HG03097 (cell line): ENCODE results near the gene CES1.
"Not testable (repeated sequence)": the region's sequence is repeated elsewhere in the genome, so short reads cannot be mapped to it uniquely, and the experiment has no call there.

Experiments used
- ATAC-seq: cut with Tn5 transposase; IDR thresholded peaks from one replicate; pipeline ENCODE4 v1.9.1; 2021; ENCODE audit not compliant: unreplicated experiment, low FRiP score

Gene CES1

GRCh38 chr16:55832773-55833691 is at the start of gene CES1:
CES1 (minus strand) TSS chr16:55833096; CDS start chr16:55833055, 41 bp downstream.
- no peak for ATAC-seq

GRCh38 chr16:55876854-55877253 is 44.0 kb upstream of the CES1 start:
- ATAC-seq, result no peak

- no peak for ATAC-seq
Observed at GRCh38 chr16:55875273-55875672, 42.4 kb upstream of the CES1 start, which contains the start of gene CES5A. CES5A (minus strand) TSS chr16:55875373; CDS start chr16:55875221, 152 bp downstream.

GRCh38 chr16:55873122-55873521 is 40.2 kb upstream of the CES1 start:
- ATAC-seq, result no peak

GRCh38 chr16:55872130-55872529 is 39.2 kb upstream of the CES1 start:
- ATAC-seq, result no peak

- ATAC-seq, result no peak
Observed at GRCh38 chr16:55871411-55872038, 38.6 kb upstream of the CES1 start.

GRCh38 chr16:55868980-55869379 is 36.1 kb upstream of the CES1 start:
- ATAC-seq, result no peak

GRCh38 chr16:55868137-55868536 is 35.2 kb upstream of the CES1 start:
- no peak for ATAC-seq

GRCh38 chr16:55861288-55861687 is 28.4 kb upstream of the CES1 start:
- ATAC-seq, result no peak

GRCh38 chr16:55857650-55858049 is 24.8 kb upstream of the CES1 start:
- not testable (repeated sequence) for ATAC-seq

GRCh38 chr16:55856950-55857349 is 24.1 kb upstream of the CES1 start:
- no peak for ATAC-seq

- no peak for ATAC-seq
Observed at GRCh38 chr16:55853114-55853513, 20.2 kb upstream of the CES1 start.

GRCh38 chr16:55849536-55849935 is 16.6 kb upstream of the CES1 start:
- no peak for ATAC-seq

- ATAC-seq, result no peak
Observed at GRCh38 chr16:55846598-55847346, 13.9 kb upstream of the CES1 start.

- no peak for ATAC-seq
Observed at GRCh38 chr16:55843105-55843395, 10.2 kb upstream of the CES1 start.

GRCh38 chr16:55842369-55843104 is 9.6 kb upstream of the CES1 start:
- ATAC-seq, result no peak

GRCh38 chr16:55839115-55839514 is 6.2 kb upstream of the CES1 start:
- ATAC-seq, result no peak

GRCh38 chr16:55836158-55836611 is 3.3 kb upstream of the CES1 start:
- no peak for ATAC-seq

GRCh38 chr16:55835581-55835980 is 2.7 kb upstream of the CES1 start:
- ATAC-seq, result no peak

- ATAC-seq, result not testable (repeated sequence)
Observed at GRCh38 chr16:55835173-55835572, 2.3 kb upstream of the CES1 start.
